ENCODE measurements around the gene TMEM254. TPM values are rescaled to one million over a fixed set of nuclear protein-coding genes. Genes with fewer than 3 reads are reported as not detected.
"Not testable (repeated sequence)": the region's sequence is repeated elsewhere in the genome, so short reads cannot be mapped to it uniquely, and the experiment has no call there.

Gene TMEM254
- total RNA-seq, 2 experiments from 2014 or later: not detected

- POLR2A ChIA-PET: no interaction called here
- CTCF ChIA-PET (ENCODE audit: unreplicated experiment): no interaction called here
- Histone ChIP-seq H3K79me2 (ENCODE audit: insufficient read depth, low read depth, low read length) (no peaks in the 10 kb centered on the region), H3K9me3 (ENCODE audit: low read length) (no peaks in the 10 kb centered on the region), H2AFZ (ENCODE audit: low read length) (no peak overlapping the region), H3K4me3 (ENCODE audit: low read depth, low read length, poor library complexity, severe bottlenecking) (no peak overlapping the region), H3K4me1 (ENCODE audit: insufficient read depth, low read length, poor library complexity, severe bottlenecking) (no peaks in the 10 kb centered on the region), H3K27ac (ENCODE audit: low read depth, low read length, poor library complexity, severe bottlenecking) (no peak overlapping the region), H3K36me3 (ENCODE audit: insufficient read depth, low read length) (no peaks in the 10 kb centered on the region), H3K9me2 (ENCODE audit: insufficient read depth, low read length) (no peaks in the 10 kb centered on the region), H4K20me1 (ENCODE audit: insufficient read depth, low read length) (no peaks in the 10 kb centered on the region), H3K4me2 (ENCODE audit: low read length) (no peak overlapping the region)
- TF ChIP-seq EZH2phosphoT487 (IDR thresholded peaks at IDR 0.05; ENCODE audit: borderline replicate concordance, low read depth, low read length) (no peak), CTCF (conservative IDR thresholded peaks at IDR 0.05; ENCODE audit: low read length) (no peak)
- intact Hi-C loops (cut with micrococcal nuclease; ENCODE audit: unreplicated experiment): loop anchor here (10.0 kb wide), 1 partner anchor 168 kb away; no protein-coding TSS in a partner anchor
- no TSS peak for BruUV-seq (replicated peaks)
- DNase-seq (ENCODE audit: low spot score): no peak
Observed at GRCh38 chr10:80057171-80057570, 21.3 kb upstream of the TMEM254 start.

GRCh38 chr10:80064120-80064886, 14.2 kb upstream of the TMEM254 start:
- POLR2A ChIA-PET: interaction anchor here (0.6 to 0.7 kb wide), 3 partner anchors 76 to 528 kb away, joined by 3 read pairs; no protein-coding TSS in a partner anchor
- Histone ChIP-seq H2AFZ (ENCODE audit: low read length) (no peak overlapping the region), H4K20me1 (ENCODE audit: insufficient read depth, low read length) (no peaks in the 10 kb centered on the region), H3K4me1 (ENCODE audit: insufficient read depth, low read length, poor library complexity, severe bottlenecking) (no peaks in the 10 kb centered on the region), H3K27ac (ENCODE audit: low read depth, low read length, poor library complexity, severe bottlenecking) (no peak overlapping the region), H3K79me2 (ENCODE audit: insufficient read depth, low read depth, low read length) (no peaks in the 10 kb centered on the region), H3K36me3 (ENCODE audit: insufficient read depth, low read length) (no peaks in the 10 kb centered on the region), H3K4me3 (ENCODE audit: low read depth, low read length, poor library complexity, severe bottlenecking) (no peak overlapping the region), H3K9me3 (ENCODE audit: low read length) (peaks cover 10% of the 10 kb centered on the region), H3K4me2 (ENCODE audit: low read length) (no peak overlapping the region), H3K9me2 (ENCODE audit: insufficient read depth, low read length) (no peaks in the 10 kb centered on the region)
- BruUV-seq (replicated peaks): no TSS peak
- DNase-seq (ENCODE audit: low spot score): no peak
- CTCF ChIA-PET (ENCODE audit: unreplicated experiment): no interaction called here
- intact Hi-C loops (cut with micrococcal nuclease; ENCODE audit: unreplicated experiment): no loop called here
- TF ChIP-seq EZH2phosphoT487 (IDR thresholded peaks at IDR 0.05; ENCODE audit: borderline replicate concordance, low read depth, low read length) (no peak), CTCF (conservative IDR thresholded peaks at IDR 0.05; ENCODE audit: low read length) (no peak)

GRCh38 chr10:80066809-80067208, 11.7 kb upstream of the TMEM254 start:
- no peaks in the 10 kb centered on the region for H3K36me3 ChIP-seq (ENCODE audit: insufficient read depth, low read length)
- H3K9me3 ChIP-seq (ENCODE audit: low read length): peaks cover 11% of the 10 kb centered on the region
- H3K27ac ChIP-seq (ENCODE audit: low read depth, low read length, poor library complexity, severe bottlenecking): no peak overlapping the region
- H3K79me2 ChIP-seq (ENCODE audit: insufficient read depth, low read depth, low read length): no peaks in the 10 kb centered on the region
- no peak overlapping the region for H3K4me2 ChIP-seq (ENCODE audit: low read length)
- CTCF ChIA-PET (ENCODE audit: unreplicated experiment): no interaction called here
- DNase-seq (ENCODE audit: low spot score): no peak
- H3K9me2 ChIP-seq (ENCODE audit: insufficient read depth, low read length): no peaks in the 10 kb centered on the region
- H2AFZ ChIP-seq (ENCODE audit: low read length): no peak overlapping the region
- no peak for TF ChIP-seq CTCF (conservative IDR thresholded peaks at IDR 0.05; ENCODE audit: low read length)
- TF ChIP-seq EZH2phosphoT487 (IDR thresholded peaks at IDR 0.05; ENCODE audit: borderline replicate concordance, low read depth, low read length): no peak
- no TSS peak for BruUV-seq (replicated peaks)
- no peaks in the 10 kb centered on the region for H3K4me1 ChIP-seq (ENCODE audit: insufficient read depth, low read length, poor library complexity, severe bottlenecking)
- POLR2A ChIA-PET: interaction anchor here (0.7 to 1.1 kb wide), 2 partner anchors 16 to 431 kb away, joined by 3 to 5 read pairs; no protein-coding TSS in a partner anchor
- no peak overlapping the region for H3K4me3 ChIP-seq (ENCODE audit: low read depth, low read length, poor library complexity, severe bottlenecking)
- H4K20me1 ChIP-seq (ENCODE audit: insufficient read depth, low read length): no peaks in the 10 kb centered on the region
- intact Hi-C loops (cut with micrococcal nuclease; ENCODE audit: unreplicated experiment): no loop called here

GRCh38 chr10:80067821-80068220, 10.6 kb upstream of the TMEM254 start:
- POLR2A ChIA-PET: interaction anchor here (0.6 kb wide), 2 partner anchors 224 to 1675 kb away, joined by 3 to 4 read pairs; no protein-coding TSS in a partner anchor
- H4K20me1 ChIP-seq (ENCODE audit: insufficient read depth, low read length); H3K79me2 ChIP-seq (ENCODE audit: insufficient read depth, low read depth, low read length): not testable (repeated sequence)

More at GRCh38 chr10:80067821-80068220, 10.6 kb upstream of the TMEM254 start:
- H3K4me3 ChIP-seq (ENCODE audit: low read depth, low read length, poor library complexity, severe bottlenecking); BruUV-seq (replicated peaks); H3K4me2 ChIP-seq (ENCODE audit: low read length); H2AFZ ChIP-seq (ENCODE audit: low read length); DNase-seq (ENCODE audit: low spot score); H3K36me3 ChIP-seq (ENCODE audit: insufficient read depth, low read length); H3K4me1 ChIP-seq (ENCODE audit: insufficient read depth, low read length, poor library complexity, severe bottlenecking); CTCF ChIA-PET (ENCODE audit: unreplicated experiment); intact Hi-C loops (cut with micrococcal nuclease; ENCODE audit: unreplicated experiment); H3K27ac ChIP-seq (ENCODE audit: low read depth, low read length, poor library complexity, severe bottlenecking); H3K9me2 ChIP-seq (ENCODE audit: insufficient read depth, low read length): not testable (repeated sequence)
- peaks cover 11% of the 10 kb centered on the region for H3K9me3 ChIP-seq (ENCODE audit: low read length)
